HEK293 (cell line): ENCODE results near the gene ZMYM1.

Experiments
- GFI1B ChIP-seq: fragments of 450-650 bp; formaldehyde crosslinking; IDR thresholded peaks from 2 replicates; pipeline ENCODE4 v1.5.1; 2016; ENCODE audit warnings: missing biosample characterization, missing genetic modification characterization
- HOXD13 ChIP-seq: sonication (generic); formaldehyde crosslinking; IDR thresholded peaks from 2 replicates; pipeline ENCODE4 v1.8.0; 2022; ENCODE audit warnings: missing genetic modification reagents, borderline replicate concordance
- IKZF3 ChIP-seq: fragments of 450-650 bp; IDR thresholded peaks from 2 replicates; pipeline ENCODE4 v1.5.0; 2018; ENCODE audit warnings: missing biosample characterization, mild to moderate bottlenecking, missing genetic modification characterization, moderate library complexity
- KLF8 ChIP-seq: fragments of 450-650 bp; formaldehyde crosslinking; IDR thresholded peaks from 2 replicates; pipeline ENCODE4 v1.5.1; 2016; ENCODE audit warnings: missing biosample characterization, missing genetic modification characterization
- KLF9 ChIP-seq: fragments of 450-650 bp; formaldehyde crosslinking; IDR thresholded peaks from 2 replicates; pipeline ENCODE4 v1.5.1; 2016; ENCODE audit warnings: missing biosample characterization, missing genetic modification characterization, low read depth
- MYNN ChIP-seq: fragments of 450-650 bp; formaldehyde crosslinking; IDR thresholded peaks from 2 replicates; pipeline ENCODE4 v1.5.1; 2016; ENCODE audit warnings: missing biosample characterization, missing genetic modification characterization, borderline replicate concordance
- OSR2 ChIP-seq: fragments of 450-650 bp; formaldehyde crosslinking; IDR thresholded peaks from 2 replicates; pipeline ENCODE4 v1.5.1; 2016; ENCODE audit warnings: missing biosample characterization, missing genetic modification characterization
- SP3 ChIP-seq: fragments of 450-650 bp; formaldehyde crosslinking; IDR thresholded peaks from 2 replicates; pipeline ENCODE4 v1.5.1; 2016; ENCODE audit warnings: missing biosample characterization, missing genetic modification characterization
- ZBTB11 ChIP-seq: fragments of 450-650 bp; formaldehyde crosslinking; conservative IDR thresholded peaks from 2 replicates; pipeline ENCODE4 v1.5.1; 2016; ENCODE audit warnings: low read depth, missing biosample characterization, missing genetic modification characterization
- ZBTB48 ChIP-seq: fragments of 450-650 bp; formaldehyde crosslinking; IDR thresholded peaks from 2 replicates; pipeline ENCODE4 v1.5.1; 2016; ENCODE audit warnings: missing biosample characterization, missing genetic modification characterization
- ZBTB8A ChIP-seq: fragments of 450-650 bp; formaldehyde crosslinking; IDR thresholded peaks from 2 replicates; pipeline ENCODE4 v1.5.1; 2016; ENCODE audit warnings: missing biosample characterization, missing genetic modification characterization
- ZEB2 ChIP-seq: fragments of 450-650 bp; formaldehyde crosslinking; IDR thresholded peaks from 2 replicates; pipeline ENCODE4 v1.5.1; 2016; ENCODE audit warnings: missing biosample characterization, missing genetic modification characterization
- ZNF133 ChIP-seq: fragments of 450-650 bp; formaldehyde crosslinking; IDR thresholded peaks from 2 replicates; pipeline ENCODE4 v1.5.1; 2016; ENCODE audit warnings: missing biosample characterization, missing genetic modification characterization
- ZNF169 ChIP-seq: fragments of 450-650 bp; formaldehyde crosslinking; IDR thresholded peaks from 2 replicates; pipeline ENCODE4 v1.5.1; 2016; ENCODE audit warnings: missing biosample characterization, missing genetic modification characterization
- ZNF202 ChIP-seq: fragments of 450-650 bp; formaldehyde crosslinking; IDR thresholded peaks from 2 replicates; pipeline ENCODE4 v1.5.1; 2016; ENCODE audit warnings: missing biosample characterization, missing genetic modification characterization, borderline replicate concordance
- ZNF239 ChIP-seq: fragments of 450-650 bp; formaldehyde crosslinking; IDR thresholded peaks from 2 replicates; pipeline ENCODE4 v1.5.1; 2016; ENCODE audit warnings: missing biosample characterization, missing genetic modification characterization
- ZNF324 ChIP-seq: fragments of 450-650 bp; formaldehyde crosslinking; IDR thresholded peaks from 2 replicates; pipeline ENCODE4 v1.5.1; 2016; ENCODE audit warnings: missing biosample characterization, missing genetic modification characterization
- ZNF335 ChIP-seq: fragments of 450-650 bp; formaldehyde crosslinking; conservative IDR thresholded peaks from 2 replicates; pipeline ENCODE4 v1.5.1; 2016; ENCODE audit warnings: missing biosample characterization, missing genetic modification characterization
- ZNF341 ChIP-seq: fragments of 450-650 bp; formaldehyde crosslinking; IDR thresholded peaks from 2 replicates; pipeline ENCODE4; 2016; ENCODE audit warnings: low read depth, missing biosample characterization, missing genetic modification characterization
- ZNF416 ChIP-seq: fragments of 450-650 bp; formaldehyde crosslinking; IDR thresholded peaks from 2 replicates; pipeline ENCODE4 v1.5.1; 2016; ENCODE audit warnings: missing biosample characterization, missing genetic modification characterization
- ZNF426 ChIP-seq: fragments of 450-650 bp; formaldehyde crosslinking; IDR thresholded peaks from 2 replicates; pipeline ENCODE4 v1.5.1; 2017; ENCODE audit warnings: missing biosample characterization, missing genetic modification characterization, mild to moderate bottlenecking, inconsistent platforms, moderate library complexity
- ZNF473 ChIP-seq: fragments of 450-650 bp; formaldehyde crosslinking; IDR thresholded peaks from 2 replicates; pipeline ENCODE4 v1.5.1; 2017; ENCODE audit warnings: missing biosample characterization, missing genetic modification characterization
- ZNF501 ChIP-seq: fragments of 450-650 bp; formaldehyde crosslinking; IDR thresholded peaks from 2 replicates; pipeline ENCODE4 v1.5.1; 2016; ENCODE audit warnings: missing biosample characterization, missing genetic modification characterization
- ZNF514 ChIP-seq: fragments of 450-650 bp; formaldehyde crosslinking; IDR thresholded peaks from 2 replicates; pipeline ENCODE4 v1.5.1; 2016; ENCODE audit warnings: missing biosample characterization, missing genetic modification characterization
- ZNF521 ChIP-seq: fragments of 450-650 bp; formaldehyde crosslinking; IDR thresholded peaks from 2 replicates; pipeline ENCODE4 v1.5.1; 2017; ENCODE audit warnings: missing biosample characterization, mild to moderate bottlenecking, missing genetic modification characterization
- ZNF529 ChIP-seq: fragments of 450-650 bp; formaldehyde crosslinking; IDR thresholded peaks from 2 replicates; pipeline ENCODE4 v1.5.1; 2017; ENCODE audit warnings: missing genetic modification characterization, missing biosample characterization; ENCODE audit not compliant: insufficient replicate concordance
- ZNF629 ChIP-seq: fragments of 450-650 bp; formaldehyde crosslinking; IDR thresholded peaks from 2 replicates; pipeline ENCODE4 v1.5.1; 2017; ENCODE audit warnings: missing biosample characterization, missing genetic modification characterization
- TF ChIP-seq, protein P1 (sequence below): sonication (generic); formaldehyde crosslinking; IDR thresholded peaks from 2 replicates; pipeline ENCODE4 v1.8.1; 2022; ENCODE audit warnings: mild to moderate bottlenecking, moderate library complexity, missing genetic modification reagents
- TF ChIP-seq, protein P2 (sequence below): fragments of 450-650 bp; formaldehyde crosslinking; IDR thresholded peaks from 2 replicates; pipeline ENCODE4 v1.5.1; 2016; ENCODE audit warnings: missing biosample characterization, missing genetic modification characterization
- TF ChIP-seq, protein P3 (sequence below): fragments of 450-650 bp; formaldehyde crosslinking; IDR thresholded peaks from 2 replicates; pipeline ENCODE4 v1.5.1; 2016; ENCODE audit warnings: missing biosample characterization, missing genetic modification characterization
- TF ChIP-seq, protein P4 (sequence below): fragments of 450-650 bp; formaldehyde crosslinking; IDR thresholded peaks from 2 replicates; pipeline ENCODE4 v1.5.1; 2017; ENCODE audit warnings: missing biosample characterization, missing genetic modification characterization

Gene ZMYM1

DNA sequence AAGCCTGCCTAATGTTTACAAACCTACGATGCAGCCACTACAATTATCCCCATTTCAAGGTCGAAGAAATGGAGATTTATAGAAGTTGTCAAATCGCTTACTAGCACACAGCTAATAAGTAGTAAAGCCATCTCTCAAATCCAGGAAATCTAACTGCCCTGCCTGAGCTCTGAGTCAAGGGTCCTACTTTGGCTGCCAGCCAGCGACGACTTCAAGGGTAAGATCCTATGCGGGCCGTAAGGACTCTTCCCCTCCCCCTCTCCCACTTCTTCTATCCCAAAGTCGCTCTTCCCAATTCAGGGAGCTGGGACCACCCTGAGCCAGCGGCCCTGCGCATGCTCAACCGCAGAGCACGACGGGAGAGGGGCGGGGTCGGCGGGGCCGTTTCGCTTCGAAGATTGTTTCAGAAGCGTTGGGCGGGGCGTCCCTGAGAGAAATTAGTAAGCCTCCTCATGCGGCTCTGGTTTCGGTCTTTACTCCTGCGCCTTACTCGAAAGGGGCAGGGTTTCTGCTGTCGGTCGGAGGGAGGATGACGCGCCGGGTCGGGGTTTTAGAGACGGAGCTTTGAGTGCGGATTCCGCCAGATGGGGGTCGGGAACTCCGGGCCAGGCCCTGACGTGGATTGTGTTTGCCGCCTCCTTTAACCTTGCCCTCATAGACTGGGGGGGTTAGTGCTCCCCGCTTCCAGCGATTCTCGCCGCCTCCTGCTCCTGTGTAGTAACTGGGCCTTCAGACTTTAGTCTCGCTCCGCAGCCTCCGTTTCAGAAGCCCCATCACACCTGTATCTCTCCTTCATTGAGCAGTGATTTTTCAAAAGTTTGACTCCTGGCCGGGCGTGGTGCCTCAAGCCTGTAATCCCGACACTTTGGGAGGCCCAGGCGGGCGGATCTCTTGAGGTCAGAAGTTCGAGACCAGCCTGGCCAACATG is at the start of gene ZMYM1 (continued):
- TF ChIP-seq, protein P1, sequence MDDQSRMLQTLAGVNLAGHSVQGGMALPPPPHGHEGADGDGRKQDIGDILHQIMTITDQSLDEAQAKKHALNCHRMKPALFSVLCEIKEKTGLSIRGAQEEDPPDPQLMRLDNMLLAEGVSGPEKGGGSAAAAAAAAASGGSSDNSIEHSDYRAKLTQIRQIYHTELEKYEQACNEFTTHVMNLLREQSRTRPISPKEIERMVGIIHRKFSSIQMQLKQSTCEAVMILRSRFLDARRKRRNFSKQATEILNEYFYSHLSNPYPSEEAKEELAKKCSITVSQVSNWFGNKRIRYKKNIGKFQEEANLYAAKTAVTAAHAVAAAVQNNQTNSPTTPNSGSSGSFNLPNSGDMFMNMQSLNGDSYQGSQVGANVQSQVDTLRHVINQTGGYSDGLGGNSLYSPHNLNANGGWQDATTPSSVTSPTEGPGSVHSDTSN (CRISPR knock-in tag): no peak
- no peak for TF ChIP-seq ZNF426 (tag by site-specific recombination)
- TF ChIP-seq GFI1B (tag by site-specific recombination): no peak
- TF ChIP-seq ZNF629 (tag by site-specific recombination): peak; percentile 55; the same call in 1 of the 2 replicates
- TF ChIP-seq ZNF239: no peak
- TF ChIP-seq MYNN: no peak
- peak; percentile 89 for TF ChIP-seq ZNF335 (tag by site-specific recombination)
- TF ChIP-seq OSR2 (tag by site-specific recombination): no peak
- TF ChIP-seq ZNF501: peak; percentile 63; the same call in 1 of the 2 replicates
- TF ChIP-seq ZNF521: no peak
- peak; percentile 80 for TF ChIP-seq SP3 (tag by site-specific recombination)
- TF ChIP-seq, protein P2, sequence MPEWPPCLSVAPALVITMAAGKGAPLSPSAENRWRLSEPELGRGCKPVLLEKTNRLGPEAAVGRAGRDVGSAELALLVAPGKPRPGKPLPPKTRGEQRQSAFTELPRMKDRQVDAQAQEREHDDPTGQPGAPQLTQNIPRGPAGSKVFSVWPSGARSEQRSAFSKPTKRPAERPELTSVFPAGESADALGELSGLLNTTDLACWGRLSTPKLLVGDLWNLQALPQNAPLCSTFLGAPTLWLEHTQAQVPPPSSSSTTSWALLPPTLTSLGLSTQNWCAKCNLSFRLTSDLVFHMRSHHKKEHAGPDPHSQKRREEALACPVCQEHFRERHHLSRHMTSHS (tag by site-specific recombination): no peak
- TF ChIP-seq, protein P3, sequence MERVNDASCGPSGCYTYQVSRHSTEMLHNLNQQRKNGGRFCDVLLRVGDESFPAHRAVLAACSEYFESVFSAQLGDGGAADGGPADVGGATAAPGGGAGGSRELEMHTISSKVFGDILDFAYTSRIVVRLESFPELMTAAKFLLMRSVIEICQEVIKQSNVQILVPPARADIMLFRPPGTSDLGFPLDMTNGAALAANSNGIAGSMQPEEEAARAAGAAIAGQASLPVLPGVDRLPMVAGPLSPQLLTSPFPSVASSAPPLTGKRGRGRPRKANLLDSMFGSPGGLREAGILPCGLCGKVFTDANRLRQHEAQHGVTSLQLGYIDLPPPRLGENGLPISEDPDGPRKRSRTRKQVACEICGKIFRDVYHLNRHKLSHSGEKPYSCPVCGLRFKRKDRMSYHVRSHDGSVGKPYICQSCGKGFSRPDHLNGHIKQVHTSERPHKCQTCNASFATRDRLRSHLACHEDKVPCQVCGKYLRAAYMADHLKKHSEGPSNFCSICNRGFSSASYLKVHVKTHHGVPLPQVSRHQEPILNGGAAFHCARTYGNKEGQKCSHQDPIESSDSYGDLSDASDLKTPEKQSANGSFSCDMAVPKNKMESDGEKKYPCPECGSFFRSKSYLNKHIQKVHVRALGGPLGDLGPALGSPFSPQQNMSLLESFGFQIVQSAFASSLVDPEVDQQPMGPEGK (tag by site-specific recombination): peak; percentile 83
- no peak for TF ChIP-seq ZNF473 (tag by site-specific recombination)
- peak; percentile 73 for TF ChIP-seq ZBTB48
- peak; percentile 70 for TF ChIP-seq KLF8 (tag by site-specific recombination)
- TF ChIP-seq ZNF514 (tag by site-specific recombination): no peak
- no peak; the same call in 1 of the 2 replicates for TF ChIP-seq ZBTB11 (tag by site-specific recombination)
- no peak for TF ChIP-seq ZNF529 (tag by site-specific recombination)
- no peak for TF ChIP-seq ZNF202 (tag by site-specific recombination)
- peak; percentile 90 for TF ChIP-seq ZNF341 (tag by site-specific recombination)
- 0 out of 2 replicates have a peak, but pooled peaks have one; percentile 57 for TF ChIP-seq ZBTB8A (tag by site-specific recombination)
- TF ChIP-seq ZNF169 (tag by site-specific recombination): no peak
- TF ChIP-seq, protein P4, sequence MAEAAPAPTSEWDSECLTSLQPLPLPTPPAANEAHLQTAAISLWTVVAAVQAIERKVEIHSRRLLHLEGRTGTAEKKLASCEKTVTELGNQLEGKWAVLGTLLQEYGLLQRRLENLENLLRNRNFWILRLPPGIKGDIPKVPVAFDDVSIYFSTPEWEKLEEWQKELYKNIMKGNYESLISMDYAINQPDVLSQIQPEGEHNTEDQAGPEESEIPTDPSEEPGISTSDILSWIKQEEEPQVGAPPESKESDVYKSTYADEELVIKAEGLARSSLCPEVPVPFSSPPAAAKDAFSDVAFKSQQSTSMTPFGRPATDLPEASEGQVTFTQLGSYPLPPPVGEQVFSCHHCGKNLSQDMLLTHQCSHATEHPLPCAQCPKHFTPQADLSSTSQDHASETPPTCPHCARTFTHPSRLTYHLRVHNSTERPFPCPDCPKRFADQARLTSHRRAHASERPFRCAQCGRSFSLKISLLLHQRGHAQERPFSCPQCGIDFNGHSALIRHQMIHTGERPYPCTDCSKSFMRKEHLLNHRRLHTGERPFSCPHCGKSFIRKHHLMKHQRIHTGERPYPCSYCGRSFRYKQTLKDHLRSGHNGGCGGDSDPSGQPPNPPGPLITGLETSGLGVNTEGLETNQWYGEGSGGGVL: peak; percentile 73
- TF ChIP-seq ZNF416 (tag by site-specific recombination): no peak
- TF ChIP-seq IKZF3 (tag by site-specific recombination): peak; percentile 100
- no peak for TF ChIP-seq ZNF133 (tag by site-specific recombination)
- no peak; the same call in 1 of the 2 replicates for TF ChIP-seq ZNF324 (tag by site-specific recombination)
- peak; percentile 59; the same call in 1 of the 2 replicates for TF ChIP-seq ZEB2
- TF ChIP-seq HOXD13 (CRISPR knock-in tag): no peak
- TF ChIP-seq KLF9: peak; percentile 84
